Activated CD4-positive, alpha-beta T cell treated with anti-CD3 and anti-CD28 coated beads, Interleukin-2, amount 10 ng/mL, durations not matched to agents 7 days and 5 days (primary cell): ENCODE data around the gene XPC. TPM values are rescaled to one million over a fixed set of nuclear protein-coding genes. Genes with fewer than 3 reads are reported as not detected.

Source experiments
- CTCF ChIA-PET: fragments of 350-600 bp; sonication (Branson Sonifier 250); formaldehyde crosslinking; loops from one replicate; lab custom pipeline; 2021; ENCODE audit warnings: antibody characterized with exemption; lab: Charles Lee
- POLR2A ChIA-PET: fragments of 350-600 bp; sonication (Branson Sonifier 250); formaldehyde crosslinking; loops from one replicate; lab custom pipeline; 2021; ENCODE audit warnings: antibody characterized with exemption; lab: Charles Lee
- DNase-seq: peaks from one replicate; pipeline ENCODE4 v3.0.0-alpha.2; 2020
- H3K27ac Mint-ChIP-seq: one replicate; pipeline ENCODE4 v1.8.0; 2021; ENCODE audit warnings: mild to moderate bottlenecking, moderate library complexity, mixed read lengths
- H3K27me3 Mint-ChIP-seq: one replicate; pipeline ENCODE4 v1.8.0; 2021; ENCODE audit warnings: mixed read lengths
- H3K36me3 Mint-ChIP-seq: one replicate; pipeline ENCODE4 v1.8.0; 2021; ENCODE audit warnings: low read depth, mixed read lengths
- H3K4me1 Mint-ChIP-seq: one replicate; pipeline ENCODE4 v1.8.0; 2021; ENCODE audit warnings: mixed read lengths
- H3K4me3 Mint-ChIP-seq: one replicate; pipeline ENCODE4 v1.8.0; 2021; ENCODE audit warnings: mild to moderate bottlenecking, moderate library complexity, mixed read lengths
- H3K9me3 Mint-ChIP-seq: one replicate; pipeline ENCODE4 v1.8.0; 2021; ENCODE audit warnings: mixed read lengths
- total RNA-seq, 2 experiments: library from RNA; stranded (reverse); gene quantifications; one replicate each; pipeline ENCODE4 v1.2.3, GENCODE V29; 2021

The XPC gene
- total RNA-seq, 2 experiments from 2014 or later = 41.1 to 43.0 TPM

DNA sequence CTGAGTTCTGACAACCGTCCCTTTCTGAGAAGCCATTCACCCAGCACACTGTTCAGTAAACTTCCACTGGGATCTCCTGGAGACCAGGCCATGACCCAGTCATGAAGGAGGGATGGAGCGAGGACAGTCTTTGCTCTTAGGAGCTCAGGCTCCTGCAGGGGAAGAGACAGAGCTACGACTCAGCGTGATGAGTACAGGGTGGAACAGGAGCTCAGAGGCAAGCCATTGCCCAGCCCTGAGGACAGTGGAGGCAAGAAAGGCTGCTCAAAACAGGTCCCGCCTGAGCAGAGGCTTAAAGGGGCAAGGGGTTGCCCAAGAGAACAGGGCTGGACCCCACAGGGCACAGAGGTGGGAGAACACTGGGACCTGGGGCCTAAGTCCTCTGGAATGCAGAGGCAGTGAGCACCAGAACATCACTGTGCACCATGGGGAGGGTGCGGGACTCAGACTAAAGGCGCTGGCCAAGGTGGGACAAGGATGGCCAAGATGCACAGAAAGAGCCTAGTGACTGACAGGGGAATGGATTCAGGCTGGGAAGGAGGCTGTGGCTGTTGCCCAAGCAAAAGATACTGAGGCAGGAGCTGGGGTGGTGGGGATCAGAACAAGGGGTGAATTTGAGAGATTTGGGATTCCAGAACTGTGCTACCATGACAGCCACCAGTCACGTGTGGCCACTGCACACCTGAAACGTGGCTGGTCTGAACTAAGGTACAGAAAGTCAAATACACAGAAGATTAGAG, 27.7 kb downstream of the XPC start:
- Mint-ChIP-seq H3K4me1 (peaks cover 3% of the 10 kb centered on the region), H3K36me3 (peaks cover 19% of the 10 kb centered on the region), H3K4me3 (no peak overlapping the region), H3K27ac (no peak overlapping the region), H3K9me3 (no peaks in the 10 kb centered on the region), H3K27me3 (no peaks in the 10 kb centered on the region)
- DNase-seq = no peak
- CTCF ChIA-PET = interaction anchor here (0.8 to 2.5 kb wide), 4 partner anchors 8 to 26 kb away, joined by 3 to 10 read pairs (median 4); partner anchors contain the start of genes CHCHD4 and TMEM43
- POLR2A ChIA-PET = no interaction called here

DNA sequence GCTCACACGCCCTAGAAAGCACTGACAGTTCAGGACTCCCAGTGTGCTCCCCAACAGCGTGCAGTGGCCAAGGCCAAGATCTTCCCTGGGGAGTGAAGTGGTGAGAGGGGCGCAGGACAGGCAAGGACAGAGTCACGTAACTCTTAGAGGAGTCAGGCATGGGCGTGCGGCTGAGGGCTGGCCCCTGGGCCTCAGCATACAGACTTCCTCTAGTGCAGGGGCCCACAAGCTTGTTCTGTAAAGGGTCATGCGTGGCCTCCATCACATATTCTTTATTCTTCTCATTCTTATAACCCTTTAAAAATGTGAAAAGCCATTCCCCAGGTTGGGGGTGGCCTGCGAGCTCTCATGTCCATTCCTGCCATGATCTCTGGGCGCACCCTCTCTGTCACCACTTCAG, 28.3 kb downstream of the XPC start:
- Mint-ChIP-seq H3K27me3 (no peaks in the 10 kb centered on the region), H3K9me3 (no peaks in the 10 kb centered on the region), H3K27ac (no peak overlapping the region), H3K36me3 (peaks cover 22% of the 10 kb centered on the region), H3K4me3 (no peak overlapping the region), H3K4me1 (peaks cover 7% of the 10 kb centered on the region)
- ChIA-PET POLR2A (no interaction called here), CTCF (interaction anchor here (0.8 to 1.7 kb wide), 2 partner anchors 13 to 25 kb away, joined by 3 to 5 read pairs; partner anchors contain the start of gene TMEM43)
- DNase-seq = no peak

DNA sequence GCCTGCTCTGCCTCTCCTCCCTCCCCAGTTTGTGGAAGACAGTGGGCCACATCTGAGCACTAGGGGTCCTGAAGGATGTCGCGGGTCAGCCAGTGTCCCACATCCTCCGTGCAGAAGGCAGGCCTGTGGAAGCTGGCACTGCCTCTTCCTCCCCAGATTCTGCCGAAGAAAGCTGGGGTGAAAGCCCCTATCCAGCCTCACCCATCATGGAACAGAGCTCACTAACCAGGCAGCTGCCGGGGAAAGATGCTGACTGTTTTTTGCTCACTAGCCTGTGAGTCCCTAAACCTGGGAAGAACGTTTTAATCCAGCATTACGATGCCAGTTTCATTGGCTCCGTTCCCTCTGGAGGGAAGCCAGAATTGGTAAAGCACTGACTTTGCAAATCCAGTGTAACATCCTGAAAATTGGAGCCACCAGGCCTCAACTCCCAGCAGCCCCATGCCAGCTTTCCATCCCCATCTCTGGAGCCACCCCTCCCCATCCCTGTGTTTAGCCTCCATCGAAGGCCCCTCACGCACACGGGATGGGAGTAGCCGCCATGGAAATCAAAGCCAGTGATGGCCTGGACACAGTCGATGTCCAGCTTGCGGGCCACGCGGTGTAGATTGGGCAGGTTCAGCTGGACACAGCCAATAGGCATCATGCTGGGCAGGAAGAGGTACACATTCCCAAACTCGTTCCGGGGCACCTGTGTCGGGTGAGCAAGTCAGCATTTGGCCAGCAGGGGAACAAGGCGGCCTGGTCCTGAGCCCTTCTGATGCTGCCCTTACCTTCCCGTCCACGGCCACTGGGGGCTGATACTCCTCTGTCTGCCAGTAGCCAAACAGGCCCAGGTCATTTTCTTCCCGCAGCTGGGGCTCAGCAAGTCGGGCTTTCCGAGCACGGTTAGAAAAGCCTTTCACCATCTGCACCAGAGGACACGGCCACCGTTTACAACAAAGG, 30.1 kb downstream of the XPC start:
- peak overlapping the region; percentile 52 for H3K27ac Mint-ChIP-seq
- ChIA-PET CTCF (interaction anchor here (1.3 kb wide), 1 partner anchor 30 kb away, joined by 3 read pairs; the partner anchor contains the start of genes LSM3 and XPC), POLR2A (no interaction called here)
- DNase-seq = no peak
- H3K36me3 Mint-ChIP-seq = peaks cover 23% of the 10 kb centered on the region
- H3K9me3 Mint-ChIP-seq = no peaks in the 10 kb centered on the region
- H3K4me1 Mint-ChIP-seq = peaks cover 22% of the 10 kb centered on the region
- H3K27me3 Mint-ChIP-seq = no peaks in the 10 kb centered on the region
- H3K4me3 Mint-ChIP-seq = no peak overlapping the region

DNA sequence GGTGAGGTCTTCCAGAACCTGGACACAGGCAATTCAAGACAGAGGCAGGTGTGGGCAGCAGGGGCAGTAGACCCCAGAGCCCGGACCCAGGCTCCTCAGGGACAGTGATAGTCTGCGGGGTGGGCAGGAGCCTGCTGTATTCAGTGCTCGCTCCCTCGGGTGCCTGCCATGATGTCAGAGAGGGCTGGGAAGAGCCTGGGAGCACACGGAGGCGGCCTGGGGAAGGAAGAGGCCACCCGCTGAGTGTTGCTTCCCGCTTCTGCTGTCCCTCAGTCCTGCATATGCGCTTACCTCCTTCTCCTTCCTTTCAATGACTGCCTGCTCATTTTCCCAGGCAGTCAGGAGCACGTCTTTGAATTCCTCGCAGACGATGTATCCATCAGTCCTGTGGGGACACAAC, 30.8 kb downstream of the XPC start:
- H3K27ac Mint-ChIP-seq = peak overlapping the region; percentile 52
- ChIA-PET CTCF (interaction anchor here (0.6 kb wide), 1 partner anchor 55 kb away, joined by 5 read pairs; no protein-coding TSS in a partner anchor), POLR2A (no interaction called here)
- H3K4me1 Mint-ChIP-seq = peaks cover 29% of the 10 kb centered on the region
- H3K36me3 Mint-ChIP-seq = peaks cover 28% of the 10 kb centered on the region
- no peak overlapping the region for H3K4me3 Mint-ChIP-seq
- no peaks in the 10 kb centered on the region for H3K9me3 Mint-ChIP-seq
- no peak for DNase-seq
- no peaks in the 10 kb centered on the region for H3K27me3 Mint-ChIP-seq

DNA sequence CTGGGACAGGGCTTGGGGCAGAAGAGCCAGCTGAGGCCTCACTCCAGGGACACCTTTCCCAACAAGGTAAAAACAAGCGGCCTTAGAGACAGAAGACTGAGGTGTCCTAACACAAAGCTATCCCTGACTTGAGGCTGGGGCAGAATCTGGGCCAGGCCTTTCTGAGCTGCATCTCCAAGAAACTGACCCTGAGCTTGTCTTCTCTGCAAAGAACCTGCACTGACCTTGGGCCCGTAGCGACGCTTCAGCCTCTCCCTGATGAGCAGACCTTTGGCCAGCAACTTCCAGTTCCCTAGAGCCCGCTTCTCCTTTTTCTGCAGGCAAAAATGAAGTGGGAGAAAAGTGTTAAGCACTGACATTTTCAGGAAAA, 31.4 kb downstream of the XPC start:
- POLR2A ChIA-PET = no interaction called here
- H3K36me3 Mint-ChIP-seq = peaks cover 34% of the 10 kb centered on the region
- H3K4me3 Mint-ChIP-seq = no peak overlapping the region
- CTCF ChIA-PET = interaction anchor here (0.6 kb wide), 1 partner anchor 54 kb away, joined by 5 read pairs; no protein-coding TSS in a partner anchor
- no peak for DNase-seq
- H3K27ac Mint-ChIP-seq = no peak overlapping the region
- peaks cover 34% of the 10 kb centered on the region for H3K4me1 Mint-ChIP-seq
- H3K9me3 Mint-ChIP-seq = no peaks in the 10 kb centered on the region
- H3K27me3 Mint-ChIP-seq = no peaks in the 10 kb centered on the region

DNA sequence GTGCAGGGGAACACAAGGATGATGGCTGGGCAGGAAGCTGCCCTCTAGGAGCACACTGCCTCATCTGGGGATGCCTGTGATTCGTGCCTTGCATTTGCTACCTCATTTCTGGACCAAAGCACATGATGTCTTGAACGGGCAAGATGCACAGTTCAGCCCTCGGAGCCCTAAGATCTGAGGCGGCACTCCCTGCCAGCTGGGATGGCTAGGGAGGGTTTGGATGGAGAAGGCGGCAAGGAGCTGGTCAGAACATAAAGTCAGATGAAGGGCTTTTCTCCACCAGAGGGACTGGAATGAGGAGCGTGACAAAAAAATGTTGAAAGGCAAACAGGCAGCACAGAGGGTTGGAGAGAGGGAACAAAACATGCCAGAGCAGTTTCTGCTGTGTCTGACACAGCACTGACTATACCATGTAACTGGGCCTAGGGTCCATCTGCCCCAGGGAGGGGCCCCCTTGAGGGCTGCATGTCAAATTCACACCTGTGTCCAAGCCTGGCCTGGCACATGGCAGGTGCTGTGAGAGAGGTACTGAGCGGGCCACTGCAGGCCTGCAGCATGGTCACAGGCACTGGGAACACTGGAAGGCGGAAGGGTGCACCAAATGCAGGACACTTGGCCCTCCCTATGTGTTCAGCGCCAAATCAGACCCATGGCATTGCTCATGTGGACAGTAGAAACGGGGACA, 31.9 kb downstream of the XPC start:
- H3K36me3 Mint-ChIP-seq = peaks cover 38% of the 10 kb centered on the region
- no peak for DNase-seq
- H3K27ac Mint-ChIP-seq = peak overlapping the region; percentile 71
- no peaks in the 10 kb centered on the region for H3K27me3 Mint-ChIP-seq
- H3K4me3 Mint-ChIP-seq = no peak overlapping the region
- no peaks in the 10 kb centered on the region for H3K9me3 Mint-ChIP-seq
- POLR2A ChIA-PET = no interaction called here
- CTCF ChIA-PET = interaction anchor here (0.6 to 1.7 kb wide), 2 partner anchors 32 to 54 kb away, joined by 4 to 5 read pairs; partner anchors contain the start of genes LSM3 and XPC
- peaks cover 40% of the 10 kb centered on the region for H3K4me1 Mint-ChIP-seq

DNA sequence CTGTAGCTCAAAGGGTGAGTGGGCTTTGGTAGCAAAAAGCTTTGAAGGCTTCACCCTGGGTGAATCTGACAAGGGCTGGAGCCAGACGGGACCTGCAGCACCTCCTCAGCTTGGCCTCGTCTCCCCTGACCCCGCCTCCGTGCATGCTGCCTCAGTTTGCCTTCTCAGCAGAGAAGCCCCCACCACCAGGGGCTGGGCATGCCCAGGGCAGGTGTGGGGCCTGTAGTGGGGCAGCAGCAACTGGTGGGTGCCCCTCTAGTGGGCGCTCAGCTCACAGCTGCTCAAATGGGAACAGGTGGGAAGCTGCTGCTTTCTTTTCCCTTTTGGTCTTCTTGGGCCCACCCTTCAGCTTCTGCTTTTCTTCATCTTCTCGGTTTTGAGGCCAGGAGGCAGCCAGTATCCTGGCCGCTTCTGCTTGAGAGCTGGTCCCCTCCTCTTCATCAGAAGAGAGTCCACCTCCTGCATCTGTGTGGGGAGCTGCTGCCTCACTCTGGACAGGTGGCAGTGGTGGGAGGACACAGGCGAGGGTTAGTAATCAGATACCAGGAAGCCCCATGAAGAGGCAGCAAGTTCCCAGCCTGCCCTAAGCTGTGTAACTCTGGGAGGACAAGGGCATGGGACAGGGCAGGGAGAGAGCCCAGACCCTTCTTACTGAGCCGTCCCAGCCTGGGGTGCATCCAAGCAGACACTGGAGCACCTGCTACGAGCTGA, 32.6 kb downstream of the XPC start:
- ChIA-PET CTCF (interaction anchor here (1.1 to 1.9 kb wide), 5 partner anchors 11 to 32 kb away, joined by 4 to 17 read pairs (median 5); partner anchors contain the start of genes CHCHD4, LSM3, TMEM43 and XPC), POLR2A (no interaction called here)
- Mint-ChIP-seq H3K27me3 (no peaks in the 10 kb centered on the region), H3K9me3 (no peaks in the 10 kb centered on the region), H3K4me1 (peaks cover 43% of the 10 kb centered on the region), H3K27ac (peak overlapping the region; percentile 91), H3K4me3 (no peak overlapping the region), H3K36me3 (peaks cover 40% of the 10 kb centered on the region)
- no peak for DNase-seq

DNA sequence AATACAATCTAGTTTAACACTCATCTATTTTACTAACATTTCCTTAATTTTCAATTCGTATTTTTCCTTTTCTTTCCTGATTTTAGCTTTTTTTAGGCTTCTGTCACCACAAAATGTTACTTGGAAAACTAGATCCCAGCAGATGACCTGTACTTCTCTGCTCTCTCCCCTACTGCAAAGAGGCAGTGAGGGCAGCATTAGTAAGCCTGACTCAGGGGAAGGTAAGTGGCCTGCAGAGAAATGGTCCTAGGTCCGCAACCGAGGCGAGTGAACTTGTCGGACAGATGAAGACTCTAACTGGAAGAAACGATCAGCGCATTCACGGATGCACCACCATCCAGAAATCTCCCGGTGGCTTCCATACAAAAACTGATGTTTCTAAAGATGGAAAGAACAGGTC, 33.2 kb downstream of the XPC start:
- DNase-seq = no peak
- CTCF ChIA-PET = interaction anchor here (1.1 to 1.9 kb wide), 5 partner anchors 11 to 33 kb away, joined by 4 to 17 read pairs (median 5); partner anchors contain the start of genes CHCHD4, LSM3, TMEM43 and XPC
- H3K4me1 Mint-ChIP-seq = peaks cover 43% of the 10 kb centered on the region
- H3K36me3 Mint-ChIP-seq = peaks cover 40% of the 10 kb centered on the region
- H3K27ac Mint-ChIP-seq = peak overlapping the region; percentile 91
- no peaks in the 10 kb centered on the region for H3K9me3 Mint-ChIP-seq
- H3K4me3 Mint-ChIP-seq = no peak overlapping the region
- H3K27me3 Mint-ChIP-seq = no peaks in the 10 kb centered on the region
- POLR2A ChIA-PET = interaction anchor here (0.6 kb wide), 1 partner anchor 14 kb away, joined by 4 read pairs; no protein-coding TSS in a partner anchor

DNA sequence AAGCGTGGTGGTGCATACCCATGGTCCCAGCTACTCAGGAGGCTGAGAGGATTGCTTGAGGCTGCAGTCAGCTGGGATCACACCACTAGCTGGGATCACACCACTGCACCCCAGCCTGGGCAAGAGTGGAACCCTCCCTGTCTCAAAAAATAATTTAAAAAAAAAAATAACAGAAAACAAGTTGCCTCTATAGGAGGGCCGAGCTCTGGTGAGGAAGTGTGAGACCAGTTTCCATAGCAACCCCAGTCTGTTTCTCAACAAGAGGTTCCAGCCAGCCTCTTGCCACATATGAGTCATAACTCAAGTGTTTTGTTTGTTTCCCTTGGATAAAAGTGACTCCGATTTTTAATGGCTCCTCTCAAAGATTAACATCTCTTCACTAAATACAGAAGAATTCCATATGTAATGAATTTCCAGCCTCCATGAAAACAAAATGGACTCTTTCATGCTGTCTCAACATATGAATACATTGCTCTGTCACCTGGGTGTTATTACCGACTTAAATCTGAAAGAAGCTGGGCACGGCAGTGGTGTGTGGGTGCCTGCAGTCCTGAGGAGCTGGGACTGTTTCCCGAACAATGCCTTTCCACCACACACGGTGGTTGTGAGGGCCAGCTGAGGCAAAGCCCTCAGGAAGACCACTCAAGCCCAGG, 33.9 kb downstream of the XPC start:
- peaks cover 42% of the 10 kb centered on the region for H3K36me3 Mint-ChIP-seq
- peaks cover 43% of the 10 kb centered on the region for H3K4me1 Mint-ChIP-seq

DNA sequence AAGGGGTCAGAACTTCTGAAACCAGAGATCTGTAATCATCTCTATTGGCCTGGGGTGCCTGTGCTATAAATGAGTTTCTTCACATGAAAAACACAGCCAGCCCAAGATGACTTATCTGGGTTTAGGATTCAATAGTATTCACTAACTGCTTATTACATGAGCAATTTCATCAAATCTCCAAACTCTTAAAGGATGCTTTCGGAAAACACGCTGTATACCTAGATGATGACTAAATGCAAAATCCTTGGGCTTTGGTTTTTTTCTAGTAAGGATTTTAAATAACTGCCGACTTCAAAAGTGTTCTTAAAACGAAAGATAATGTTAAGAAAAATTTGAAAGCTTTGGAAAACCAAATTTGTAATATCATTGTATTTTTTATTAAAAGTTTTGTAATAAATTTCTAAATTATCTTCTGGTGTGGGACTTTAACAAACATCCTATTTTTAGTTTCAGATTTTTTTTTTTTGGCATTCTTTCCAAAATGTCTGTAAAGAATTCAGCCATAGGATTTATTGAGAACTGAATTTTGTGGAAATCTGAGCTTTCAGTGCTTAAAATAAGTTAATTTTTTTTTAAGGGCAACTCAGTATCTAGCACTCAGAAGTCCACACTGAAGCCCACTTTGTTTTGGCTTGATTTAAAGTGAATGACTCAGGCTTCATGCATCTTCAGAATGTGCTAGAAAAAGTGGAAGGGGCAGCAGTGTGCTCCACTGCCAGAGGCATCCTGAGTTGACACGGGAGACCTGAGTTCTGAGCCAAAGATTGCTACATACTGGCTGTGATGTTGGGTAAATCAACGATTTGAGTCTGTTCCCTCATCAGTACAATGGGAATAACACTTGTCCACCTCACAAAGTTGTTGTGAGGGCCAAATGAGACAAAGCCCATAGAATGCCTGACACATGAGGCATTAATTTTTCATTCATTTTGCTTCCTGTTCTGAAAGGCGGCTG, 34.9 kb downstream of the XPC start:
- ChIA-PET CTCF (interaction anchor here (0.7 to 2.7 kb wide), 5 partner anchors 8 to 146 kb away, joined by 3 to 17 read pairs (median 5); partner anchors contain the start of genes CHCHD4 and TMEM43), POLR2A (interaction anchor here (1.2 kb wide), 1 partner anchor 18 kb away, joined by 6 read pairs; no protein-coding TSS in a partner anchor)
- H3K27me3 Mint-ChIP-seq = no peaks in the 10 kb centered on the region
- H3K9me3 Mint-ChIP-seq = no peaks in the 10 kb centered on the region
- peaks cover 43% of the 10 kb centered on the region for H3K4me1 Mint-ChIP-seq
- H3K27ac Mint-ChIP-seq = peak overlapping the region; percentile 93
- no peak for DNase-seq
- H3K4me3 Mint-ChIP-seq = peak overlapping the region; percentile 5
- H3K36me3 Mint-ChIP-seq = peaks cover 43% of the 10 kb centered on the region

More for the DNA sequence above, 33.9 kb downstream of the XPC start:
- peak; percentile 86 for DNase-seq
- Mint-ChIP-seq H3K27me3 (no peaks in the 10 kb centered on the region), H3K4me3 (peak overlapping the region; percentile 47), H3K9me3 (no peaks in the 10 kb centered on the region), H3K27ac (peak overlapping the region; percentile 91)
- CTCF ChIA-PET = interaction anchor here (0.6 to 1.9 kb wide), 5 partner anchors 12 to 1580 kb away, joined by 3 to 17 read pairs (median 5); partner anchors contain the start of genes CHCHD4 and TMEM43
- POLR2A ChIA-PET = interaction anchor here (0.6 to 1.2 kb wide), 2 partner anchors 15 to 19 kb away, joined by 4 to 6 read pairs; no protein-coding TSS in a partner anchor
